ENCODE measurements around the gene TFPT. TPM values are rescaled to one million over a fixed set of nuclear protein-coding genes. Genes with fewer than 3 reads are reported as not detected.
A peak's percentile ranks its signal among the peaks of the same experiment; 100 is the strongest.

Gene TFPT, protein sequence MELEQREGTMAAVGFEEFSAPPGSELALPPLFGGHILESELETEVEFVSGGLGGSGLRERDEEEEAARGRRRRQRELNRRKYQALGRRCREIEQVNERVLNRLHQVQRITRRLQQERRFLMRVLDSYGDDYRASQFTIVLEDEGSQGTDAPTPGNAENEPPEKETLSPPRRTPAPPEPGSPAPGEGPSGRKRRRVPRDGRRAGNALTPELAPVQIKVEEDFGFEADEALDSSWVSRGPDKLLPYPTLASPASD
- 10 to 100 TPM; 50.9 to 51.4 TPM for total RNA-seq

- Mint-ChIP-seq H3K27ac (peak within 1 kb of the TSS; percentile 94), H3K4me1 (ENCODE audit: low read depth) (peaks cover 29% of the 10 kb centered on the region), H3K36me3 (ENCODE audit: low read depth) (peaks cover 37% of the 10 kb centered on the region), H3K9me3 (ENCODE audit: insufficient read depth) (no peaks in the 10 kb centered on the region), H3K27me3 (ENCODE audit: low read depth) (no peaks in the 10 kb centered on the region), H3K4me3 (peak within 1 kb of the TSS; percentile 98)
- peak; percentile 92 for ATAC-seq
- ChIA-PET POLR2A (interaction anchor here (0.6 to 2.9 kb wide), 12 partner anchors 9 to 248 kb away, joined by 3 to 21 read pairs (median 4); partner anchors contain the start of genes CNOT3, LENG1, MYADM and NDUFA3), CTCF (interaction anchor here (1.4 kb wide), 1 partner anchor 21 kb away, joined by 3 read pairs; no protein-coding TSS in a partner anchor)
- peak; percentile 98 for DNase-seq
These were observed at the start of gene TFPT, which contains the start of gene PRPF31 for GRCh38 chr19:54115109-54116063. Gene TFPT (minus strand): TSS chr19:54115657. CDS start chr19:54115269, 388 bp downstream. Gene PRPF31 (plus strand): TSS chr19:54115754. CDS start chr19:54118279, 2,525 bp downstream.

- no peak overlapping the region for H3K27ac Mint-ChIP-seq
- no peaks in the 10 kb centered on the region for H3K36me3 Mint-ChIP-seq (ENCODE audit: low read depth)
- peaks cover 44% of the 10 kb centered on the region for H3K4me1 Mint-ChIP-seq (ENCODE audit: low read depth)
- ATAC-seq (no peak), DNase-seq (no peak)
- POLR2A ChIA-PET: interaction anchor here (0.6 kb wide), 1 partner anchor 175 kb away, joined by 5 read pairs; no protein-coding TSS in a partner anchor
- CTCF ChIA-PET: interaction anchor here (3.3 kb wide), 1 partner anchor 24 kb away, joined by 11 read pairs; the partner anchor contains the start of gene MBOAT7
- H3K9me3 Mint-ChIP-seq (ENCODE audit: insufficient read depth): no peaks in the 10 kb centered on the region
- peaks cover 2% of the 10 kb centered on the region for H3K27me3 Mint-ChIP-seq (ENCODE audit: low read depth)
- H3K4me3 Mint-ChIP-seq: no peak overlapping the region
These were observed 49.8 kb upstream of the TFPT start for GRCh38 chr19:54165222-54165621.

DNA sequence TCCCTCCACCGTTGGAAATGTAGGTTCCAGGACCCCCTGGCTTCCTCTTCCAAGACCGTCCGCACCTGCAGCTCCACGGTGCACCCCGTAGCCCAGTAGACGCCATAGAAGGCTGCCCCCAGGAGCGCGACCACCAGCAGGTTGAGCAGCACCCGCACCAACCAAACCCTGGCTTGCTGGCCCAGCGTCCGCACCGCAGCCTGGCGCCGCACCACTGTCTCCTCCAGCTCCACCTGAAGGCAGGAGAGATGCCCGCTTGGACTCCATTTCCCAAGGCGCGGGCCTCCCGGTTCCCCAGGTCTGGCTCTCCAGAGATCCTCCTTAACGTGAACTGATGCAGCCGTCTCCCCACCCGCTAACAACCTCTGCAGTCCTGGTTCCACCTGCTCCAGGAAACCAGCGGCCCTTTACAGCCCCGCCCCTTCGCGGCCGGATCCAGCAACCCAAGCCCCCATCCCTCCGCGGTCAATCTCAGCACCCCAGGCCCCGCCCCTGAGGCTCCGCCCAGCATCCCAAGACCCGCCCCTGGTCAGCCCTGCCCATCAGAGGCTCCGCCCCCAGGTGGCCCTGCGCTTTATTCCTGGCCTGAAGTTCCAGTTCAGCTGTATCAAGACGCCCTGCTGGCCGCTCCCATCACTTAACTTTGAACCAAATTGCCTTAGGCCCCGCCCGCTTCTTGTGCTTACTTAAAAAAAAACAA is 49.1 kb upstream of the TFPT start:
- H3K27ac Mint-ChIP-seq: no peak overlapping the region
- peaks cover under 1% of the 10 kb centered on the region for H3K36me3 Mint-ChIP-seq (ENCODE audit: low read depth)
- H3K4me1 Mint-ChIP-seq (ENCODE audit: low read depth): peaks cover 48% of the 10 kb centered on the region
- no peaks in the 10 kb centered on the region for H3K9me3 Mint-ChIP-seq (ENCODE audit: insufficient read depth)
- H3K27me3 Mint-ChIP-seq (ENCODE audit: low read depth): peaks cover 2% of the 10 kb centered on the region
- ChIA-PET POLR2A (interaction anchor here (0.6 to 1.3 kb wide), 2 partner anchors 27 to 176 kb away, joined by 4 to 5 read pairs; no protein-coding TSS in a partner anchor), CTCF (interaction anchor here (0.7 to 3.3 kb wide), 2 partner anchors 25 kb away, joined by 3 to 11 read pairs; partner anchors contain the start of gene MBOAT7)
- ATAC-seq: no peak
- H3K4me3 Mint-ChIP-seq: peak overlapping the region; percentile 70
- peak; percentile 77 for DNase-seq

GRCh38 chr19:54162884-54163283 is 47.4 kb upstream of the TFPT start:
- Mint-ChIP-seq H3K27ac (peak overlapping the region; percentile 64), H3K36me3 (ENCODE audit: low read depth) (peaks cover 10% of the 10 kb centered on the region), H3K9me3 (ENCODE audit: insufficient read depth) (no peaks in the 10 kb centered on the region), H3K27me3 (ENCODE audit: low read depth) (peaks cover 2% of the 10 kb centered on the region), H3K4me3 (peak overlapping the region; percentile 70), H3K4me1 (ENCODE audit: low read depth) (peaks cover 51% of the 10 kb centered on the region)
- ATAC-seq (no peak), DNase-seq (no peak)
- ChIA-PET CTCF (no interaction called here), POLR2A (interaction anchor here (0.7 to 1.3 kb wide), 4 partner anchors 26 to 38 kb away, joined by 3 to 5 read pairs (median 4); partner anchors contain the start of genes MBOAT7 and RPS9)

DNA sequence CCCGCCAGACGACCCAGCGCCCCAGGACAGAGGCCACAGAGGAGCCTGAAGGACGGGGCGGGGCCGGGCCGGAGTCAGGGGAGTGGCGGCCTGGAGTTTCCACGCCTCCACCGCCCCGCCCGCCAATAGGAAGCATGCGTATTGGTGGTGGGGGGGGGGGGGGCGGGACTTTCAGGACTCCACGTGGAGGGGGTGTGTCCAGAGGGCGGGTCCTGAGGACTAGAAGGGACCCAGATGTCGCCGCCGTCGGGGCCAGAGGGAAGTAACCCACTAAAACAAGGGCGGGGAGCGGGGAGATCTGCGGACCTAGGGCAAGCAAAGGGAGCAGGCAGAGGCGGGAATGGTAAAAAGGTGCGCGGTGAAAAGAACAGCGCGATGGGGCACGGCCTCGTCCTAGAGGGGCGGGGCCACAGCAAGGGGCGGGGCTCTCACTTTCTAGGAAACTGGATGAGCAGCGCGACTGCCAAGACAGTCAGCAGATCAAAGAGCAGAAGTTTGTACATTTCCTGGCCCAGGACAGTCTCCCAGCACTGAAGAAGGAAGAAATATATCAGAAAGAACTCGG is 46.9 kb upstream of the TFPT start:
- Mint-ChIP-seq H3K4me3 (peak overlapping the region; percentile 70), H3K9me3 (ENCODE audit: insufficient read depth) (no peaks in the 10 kb centered on the region), H3K4me1 (ENCODE audit: low read depth) (peaks cover 53% of the 10 kb centered on the region), H3K36me3 (ENCODE audit: low read depth) (peaks cover 15% of the 10 kb centered on the region), H3K27ac (peak overlapping the region; percentile 31), H3K27me3 (ENCODE audit: low read depth) (peaks cover 2% of the 10 kb centered on the region)
- ChIA-PET CTCF (no interaction called here), POLR2A (interaction anchor here (1.1 to 1.3 kb wide), 2 partner anchors 26 to 27 kb away, joined by 3 to 5 read pairs; partner anchors contain the start of gene MBOAT7)
- DNase-seq: peak; percentile 86
- ATAC-seq: peak; percentile 3

DNA sequence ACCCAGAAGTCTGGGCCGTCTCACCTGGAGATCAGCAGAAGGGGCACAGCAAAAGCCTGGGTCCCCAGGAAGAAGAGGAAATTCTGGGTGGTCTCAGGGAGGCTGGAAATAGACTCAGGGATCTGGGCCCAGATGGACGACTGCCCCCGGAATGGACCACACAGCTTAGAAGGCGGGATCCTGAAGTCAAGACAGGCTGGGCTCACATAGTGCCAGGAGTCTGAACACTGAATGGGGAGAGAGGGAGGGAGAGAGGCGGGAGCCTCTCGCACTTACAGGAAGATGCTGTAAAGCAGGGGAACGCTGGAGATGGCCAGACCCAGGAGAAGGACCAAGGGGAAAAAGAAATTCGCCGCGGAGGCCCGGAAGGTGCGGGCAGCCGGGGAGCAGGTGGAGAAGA is 45.4 kb upstream of the TFPT start:
- H3K9me3 Mint-ChIP-seq (ENCODE audit: insufficient read depth): no peaks in the 10 kb centered on the region
- DNase-seq: no peak
- H3K27me3 Mint-ChIP-seq (ENCODE audit: low read depth): peaks cover 2% of the 10 kb centered on the region
- H3K27ac Mint-ChIP-seq: peak overlapping the region; percentile 100
- no peak for ATAC-seq
- POLR2A ChIA-PET: interaction anchor here (1.0 to 3.1 kb wide), 5 partner anchors 12 to 29 kb away, joined by 4 to 18 read pairs (median 12); partner anchors contain the start of genes CNOT3 and MBOAT7
- peak overlapping the region; percentile 98 for H3K4me3 Mint-ChIP-seq
- peaks cover 27% of the 10 kb centered on the region for H3K36me3 Mint-ChIP-seq (ENCODE audit: low read depth)
- H3K4me1 Mint-ChIP-seq (ENCODE audit: low read depth): peaks cover 61% of the 10 kb centered on the region
- CTCF ChIA-PET: interaction anchor here (1.2 to 1.3 kb wide), 2 partner anchors 24 to 28 kb away, joined by 4 read pairs; partner anchors contain the start of genes CNOT3 and MBOAT7

DNA sequence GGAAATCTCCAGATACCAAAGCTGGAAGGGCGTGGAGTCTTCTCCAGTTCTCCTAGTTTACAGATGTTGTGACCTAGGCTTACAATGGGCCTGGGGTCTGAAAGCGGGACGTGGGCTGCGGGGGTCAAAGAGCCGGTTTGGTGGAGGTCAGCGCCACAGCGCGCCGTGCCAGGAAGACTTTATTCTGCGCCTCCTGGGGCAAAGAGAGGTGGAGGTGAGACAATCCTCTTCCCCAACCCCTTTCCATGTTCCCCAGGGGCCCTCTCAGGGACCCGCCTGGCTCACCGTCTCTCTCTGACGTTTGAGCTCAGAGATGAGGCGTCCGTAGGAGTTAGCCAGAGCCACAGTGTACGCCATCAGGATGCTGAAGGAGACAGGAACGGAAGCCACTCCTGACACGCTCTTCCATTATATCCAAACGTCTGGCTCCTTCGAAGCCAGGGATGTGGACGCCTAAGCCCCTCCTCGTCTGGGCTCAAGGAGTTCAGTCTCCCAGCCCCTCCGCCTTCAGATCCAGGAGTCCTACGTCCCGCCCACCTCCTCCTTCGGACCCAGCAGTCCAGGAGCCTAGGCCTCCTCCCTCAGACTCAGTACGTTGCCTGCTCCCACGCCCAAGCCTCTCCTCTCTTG is 44.8 kb upstream of the TFPT start:
- ChIA-PET POLR2A (interaction anchor here (1.0 to 3.1 kb wide), 10 partner anchors 8 to 45 kb away, joined by 4 to 18 read pairs (median 10); partner anchors contain the start of genes CNOT3, MBOAT7, PRPF31 and RPS9), CTCF (interaction anchor here (0.9 to 1.9 kb wide), 5 partner anchors 19 to 106 kb away, joined by 3 to 7 read pairs (median 4); partner anchors contain the start of genes CNOT3 and MBOAT7)
- Mint-ChIP-seq H3K27me3 (ENCODE audit: low read depth) (peaks cover 2% of the 10 kb centered on the region), H3K9me3 (ENCODE audit: insufficient read depth) (no peaks in the 10 kb centered on the region), H3K4me3 (peak overlapping the region; percentile 98), H3K27ac (peak overlapping the region; percentile 100), H3K36me3 (ENCODE audit: low read depth) (peaks cover 29% of the 10 kb centered on the region), H3K4me1 (ENCODE audit: low read depth) (peaks cover 63% of the 10 kb centered on the region)
- peak; percentile 0 for ATAC-seq
- DNase-seq: no peak

DNA sequence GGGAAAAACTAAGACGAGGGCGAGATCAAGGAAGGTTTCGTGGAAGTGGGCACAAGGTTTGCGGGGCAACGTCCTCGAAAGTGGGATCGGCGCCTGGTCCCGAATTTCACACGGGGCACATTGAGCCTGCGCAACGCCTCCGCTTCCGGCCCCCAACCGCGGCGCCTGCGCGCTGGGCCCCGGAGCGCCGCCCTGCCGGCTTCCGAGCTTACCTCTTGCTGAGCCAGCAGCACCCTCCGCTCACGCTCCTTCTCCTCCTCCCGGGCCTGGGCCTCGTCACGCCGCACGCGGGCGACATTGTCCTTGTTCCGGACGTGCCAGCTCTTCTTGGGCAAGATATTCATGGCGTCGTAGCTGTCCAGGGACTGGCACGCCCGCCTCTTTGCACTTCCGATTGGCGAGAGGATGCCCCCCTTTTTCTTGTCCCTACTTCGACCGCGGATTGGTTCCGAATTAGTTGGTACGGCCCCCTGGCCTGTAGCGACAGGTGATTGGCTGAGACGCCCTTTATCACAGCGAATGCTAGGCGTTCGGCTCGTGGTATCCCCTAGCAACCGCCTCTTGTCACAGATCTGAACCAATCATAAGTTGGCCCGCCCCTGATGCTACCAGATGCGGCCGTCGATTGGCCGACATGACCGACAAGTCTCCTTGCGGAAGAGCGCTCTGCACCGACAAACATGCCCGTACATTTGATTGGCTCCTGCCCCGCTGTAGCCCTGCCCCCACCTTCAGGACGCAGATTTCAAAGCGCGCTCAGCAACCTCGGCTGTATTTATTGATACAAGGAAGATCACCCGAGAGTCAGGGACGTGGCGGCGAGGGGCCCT is 44.1 kb upstream of the TFPT start, which contains the start of gene LENG1:
LENG1 (minus strand) TSS at position 370 of the 830 bp plus-strand sequence; CDS start at position 344, 26 bp downstream.
- Mint-ChIP-seq H3K27ac (peak within 1 kb of the TSS; percentile 100), H3K36me3 (ENCODE audit: low read depth) (peaks cover 36% of the 10 kb centered on the region), H3K4me1 (ENCODE audit: low read depth) (peaks cover 67% of the 10 kb centered on the region), H3K27me3 (ENCODE audit: low read depth) (peaks cover 2% of the 10 kb centered on the region), H3K9me3 (ENCODE audit: insufficient read depth) (no peaks in the 10 kb centered on the region), H3K4me3 (peak within 1 kb of the TSS; percentile 98)
- ChIA-PET CTCF (interaction anchor here (0.9 to 2.5 kb wide), 10 partner anchors 9 to 106 kb away, joined by 3 to 7 read pairs (median 4); partner anchors contain the start of genes CNOT3 and MBOAT7), POLR2A (interaction anchor here (0.6 to 3.1 kb wide), 15 partner anchors 9 to 800 kb away, joined by 3 to 18 read pairs (median 6); partner anchors contain the start of genes CNOT3, MBOAT7, PRPF31 and RPS9)
- peak; percentile 100 for DNase-seq
- peak; percentile 91 for ATAC-seq

- H3K4me3 Mint-ChIP-seq: peak overlapping the region; percentile 98
- CTCF ChIA-PET: interaction anchor here (1.3 to 2.5 kb wide), 8 partner anchors 9 to 107 kb away, joined by 3 to 7 read pairs (median 4); partner anchors contain the start of genes CNOT3 and MBOAT7
- DNase-seq (peak; percentile 59), ATAC-seq (no peak)
- no peaks in the 10 kb centered on the region for H3K9me3 Mint-ChIP-seq (ENCODE audit: insufficient read depth)
- peaks cover 68% of the 10 kb centered on the region for H3K4me1 Mint-ChIP-seq (ENCODE audit: low read depth)
- H3K27me3 Mint-ChIP-seq (ENCODE audit: low read depth): peaks cover 2% of the 10 kb centered on the region
- POLR2A ChIA-PET: interaction anchor here (0.6 to 3.1 kb wide), 13 partner anchors 9 to 264 kb away, joined by 3 to 18 read pairs (median 7); partner anchors contain the start of genes CNOT3, MBOAT7, PRPF31 and RPS9
- H3K27ac Mint-ChIP-seq: peak overlapping the region; percentile 100
- H3K36me3 Mint-ChIP-seq (ENCODE audit: low read depth): peaks cover 43% of the 10 kb centered on the region
These were observed 43.4 kb upstream of the TFPT start for GRCh38 chr19:54158812-54159351.

Data from activated CD8-positive, alpha-beta T cell treated with anti-CD3 and anti-CD28 coated beads, Interleukin-2, amount 10 ng/mL, durations not matched to agents 7 days and 5 days (primary cell).